Activated CD8-positive, alpha-beta memory T cell treated with anti-CD3 and anti-CD28 coated beads, Interleukin-2, amount 10 ng/mL, durations not matched to agents 7 days and 5 days (primary cell): ENCODE results near the gene TRIM27. TPM values are rescaled to one million over a fixed set of nuclear protein-coding genes. Genes with fewer than 3 reads are reported as not detected.
"Not testable (repeated sequence)": the region's sequence is repeated elsewhere in the genome, so short reads cannot be mapped to it uniquely, and the experiment has no call there.

ENCODE experiments used
- ATAC-seq: fragments of 150-1000 bp; cut with Tn5 transposase; one replicate; pipeline ENCODE4 v1.10.0; 2021; ENCODE audit warnings: moderate library complexity
- CTCF ChIA-PET: fragments of 350-600 bp; sonication (Branson Sonifier 250); formaldehyde crosslinking; loops from one replicate; lab custom pipeline; 2021; ENCODE audit warnings: antibody characterized with exemption; lab: Charles Lee
- DNase-seq: peaks from one replicate; pipeline ENCODE4 v3.0.0-alpha.2; 2020
- H3K27ac Mint-ChIP-seq: one replicate; pipeline ENCODE4 v1.8.0; 2021; ENCODE audit warnings: mild to moderate bottlenecking, mixed read lengths
- H3K27me3 Mint-ChIP-seq: one replicate; pipeline ENCODE4 v1.8.0; 2021; ENCODE audit warnings: mixed read lengths
- H3K36me3 Mint-ChIP-seq: one replicate; pipeline ENCODE4 v1.8.0; 2021; ENCODE audit warnings: mild to moderate bottlenecking, mixed read lengths
- H3K4me1 Mint-ChIP-seq: one replicate; pipeline ENCODE4 v1.8.0; 2021; ENCODE audit warnings: mixed read lengths
- H3K4me3 Mint-ChIP-seq: one replicate; pipeline ENCODE4 v1.8.0; 2021; ENCODE audit warnings: mild to moderate bottlenecking, moderate library complexity, mixed read lengths
- H3K9me3 Mint-ChIP-seq: one replicate; pipeline ENCODE4 v1.8.0; 2022; ENCODE audit warnings: low read depth, mixed read lengths
- total RNA-seq, 2 experiments: library from RNA; stranded (reverse); gene quantifications; one replicate each; pipeline ENCODE4 v1.2.3, GENCODE V29; 2021

The TRIM27 gene
- total RNA-seq, 2 experiments from 2014 or later: 52.5 to 62.9 TPM

DNA sequence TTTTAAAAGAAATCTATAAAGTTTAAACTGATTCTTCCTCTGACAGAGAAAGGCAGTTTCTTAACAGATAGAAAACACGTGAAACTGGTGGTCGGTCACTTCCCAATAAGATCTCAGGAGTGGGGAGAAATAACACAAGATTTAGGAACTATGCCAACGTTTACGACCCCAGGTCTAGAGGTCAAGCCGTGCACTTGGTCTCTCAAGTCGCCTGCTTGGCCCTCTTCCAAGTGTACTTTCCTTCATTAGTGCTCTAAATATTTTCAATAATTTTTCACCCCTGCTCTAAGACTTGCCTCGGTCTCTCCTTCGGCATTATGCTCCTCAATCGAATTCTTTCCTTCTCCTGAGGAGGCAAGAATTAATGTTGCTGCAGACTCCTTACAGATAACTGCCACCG is 61.7 kb downstream of the TRIM27 start:
- no peak overlapping the region for H3K27ac Mint-ChIP-seq
- no peak overlapping the region for H3K4me3 Mint-ChIP-seq
- H3K9me3 Mint-ChIP-seq: peaks cover 5% of the 10 kb centered on the region
- CTCF ChIA-PET: interaction anchor here (2.0 to 5.3 kb wide), 2 partner anchors 23 to 62 kb away, joined by 5 to 48 read pairs; partner anchors contain the start of gene TRIM27
- ATAC-seq (no peak), DNase-seq (no peak)
- peaks cover 42% of the 10 kb centered on the region for H3K4me1 Mint-ChIP-seq
- peaks cover 20% of the 10 kb centered on the region for H3K27me3 Mint-ChIP-seq
- H3K36me3 Mint-ChIP-seq: peaks cover 2% of the 10 kb centered on the region

DNA sequence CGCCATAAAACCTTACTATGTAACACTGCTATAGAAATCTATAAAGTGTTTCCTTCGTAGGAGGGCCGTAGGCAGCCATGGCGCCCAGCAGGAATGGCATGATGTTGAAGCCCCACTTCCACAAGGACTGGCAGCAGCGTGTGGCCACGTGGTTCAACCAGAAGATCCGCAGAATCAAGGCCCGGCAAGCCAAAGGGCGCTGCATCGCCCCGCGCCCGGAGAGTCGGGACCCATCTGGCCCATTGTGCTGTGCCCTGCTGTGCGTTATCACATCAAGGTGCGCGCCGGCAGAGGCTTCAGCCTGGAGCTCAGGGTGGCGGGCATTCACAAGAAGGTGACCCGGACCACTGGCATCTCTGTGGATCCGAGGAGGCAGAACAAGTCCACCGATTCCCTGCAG is 62.4 kb downstream of the TRIM27 start:
- Mint-ChIP-seq H3K27ac (no peak overlapping the region), H3K4me3 (no peak overlapping the region), H3K27me3 (peaks cover 21% of the 10 kb centered on the region), H3K9me3 (peaks cover 5% of the 10 kb centered on the region), H3K4me1 (peaks cover 39% of the 10 kb centered on the region), H3K36me3 (peaks cover 2% of the 10 kb centered on the region)
- DNase-seq (no peak), ATAC-seq (no peak)
- CTCF ChIA-PET: no interaction called here

DNA sequence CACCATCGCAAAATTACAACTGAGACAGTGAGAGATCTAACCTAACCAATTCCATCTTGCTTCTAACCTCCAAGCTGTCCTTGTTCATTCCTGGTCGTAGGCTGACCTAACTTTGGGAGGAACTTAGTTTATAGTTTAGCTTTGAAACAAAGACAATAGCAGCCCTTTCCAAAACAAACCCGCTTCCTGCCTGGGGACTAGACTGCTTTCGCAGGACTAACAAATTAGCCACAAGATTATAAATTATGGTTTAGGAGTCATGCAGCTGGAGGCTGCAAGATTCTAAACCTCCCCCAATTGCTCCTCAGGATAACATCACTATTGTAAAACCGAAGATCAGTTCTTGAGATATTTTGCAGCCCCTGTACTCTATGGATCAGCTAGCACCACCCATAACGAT is 63.2 kb downstream of the TRIM27 start:
- CTCF ChIA-PET: interaction anchor here (0.9 to 1.8 kb wide), 3 partner anchors 12 to 149 kb away, joined by 3 to 13 read pairs (median 4); no protein-coding TSS in a partner anchor
- no peak overlapping the region for H3K27ac Mint-ChIP-seq
- peaks cover 3% of the 10 kb centered on the region for H3K36me3 Mint-ChIP-seq
- ATAC-seq (no peak), DNase-seq (no peak)
- H3K4me1 Mint-ChIP-seq: peaks cover 33% of the 10 kb centered on the region
- H3K27me3 Mint-ChIP-seq: peaks cover 23% of the 10 kb centered on the region
- H3K9me3 Mint-ChIP-seq: peaks cover 4% of the 10 kb centered on the region
- H3K4me3 Mint-ChIP-seq: no peak overlapping the region

DNA sequence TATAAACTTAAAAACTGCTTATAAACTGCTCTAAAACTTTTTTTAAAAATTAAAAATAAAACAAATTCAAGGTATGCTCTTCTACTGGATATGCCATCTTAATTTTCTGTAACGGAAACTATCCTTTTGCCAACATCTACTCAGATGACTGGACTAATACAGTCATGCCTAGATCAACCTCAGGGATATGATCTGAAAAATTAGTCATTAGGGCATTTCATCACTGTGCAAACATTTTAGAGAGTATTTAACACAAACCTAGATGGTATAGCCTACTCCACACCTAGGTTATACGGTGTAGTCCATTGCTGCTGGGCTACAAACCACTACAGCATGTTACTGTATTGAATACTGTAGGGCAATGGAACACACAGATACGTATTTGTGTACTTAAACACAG is 64.8 kb downstream of the TRIM27 start:
- Mint-ChIP-seq H3K27me3 (peaks cover 23% of the 10 kb centered on the region), H3K27ac (no peak overlapping the region), H3K4me3 (no peak overlapping the region), H3K9me3 (peaks cover 3% of the 10 kb centered on the region), H3K4me1 (peaks cover 20% of the 10 kb centered on the region), H3K36me3 (peaks cover 3% of the 10 kb centered on the region)
- ATAC-seq (no peak), DNase-seq (no peak)
- CTCF ChIA-PET: interaction anchor here (4.1 kb wide), 1 partner anchor 22 kb away, joined by 17 read pairs; no protein-coding TSS in a partner anchor

DNA sequence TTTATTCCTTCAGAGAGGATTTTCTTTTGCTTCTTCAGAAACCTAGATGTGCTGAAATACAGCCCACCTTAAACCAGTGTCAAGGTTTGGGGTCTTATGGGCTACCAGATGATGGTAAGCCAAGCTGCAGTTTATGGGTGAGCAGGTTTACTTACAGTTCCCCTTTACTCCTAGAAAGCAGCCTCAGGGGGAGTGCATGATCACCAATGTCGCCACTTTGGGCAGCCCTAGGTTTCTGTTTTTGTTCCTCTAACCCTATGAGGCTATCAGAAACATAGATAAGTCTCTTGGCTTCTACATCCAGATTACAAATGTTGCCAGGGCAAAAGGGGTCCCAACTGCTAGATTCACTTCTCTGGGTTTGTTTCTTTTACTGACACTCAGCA is 67.2 kb downstream of the TRIM27 start:
- no peak overlapping the region for H3K27ac Mint-ChIP-seq
- peaks cover 2% of the 10 kb centered on the region for H3K36me3 Mint-ChIP-seq
- H3K4me3 Mint-ChIP-seq: no peak overlapping the region
- peaks cover 38% of the 10 kb centered on the region for H3K27me3 Mint-ChIP-seq
- H3K4me1 Mint-ChIP-seq: peaks cover 7% of the 10 kb centered on the region
- peaks cover 3% of the 10 kb centered on the region for H3K9me3 Mint-ChIP-seq
- CTCF ChIA-PET: interaction anchor here (4.1 kb wide), 1 partner anchor 19 kb away, joined by 17 read pairs; no protein-coding TSS in a partner anchor
- DNase-seq: no peak
- ATAC-seq: no peak

DNA sequence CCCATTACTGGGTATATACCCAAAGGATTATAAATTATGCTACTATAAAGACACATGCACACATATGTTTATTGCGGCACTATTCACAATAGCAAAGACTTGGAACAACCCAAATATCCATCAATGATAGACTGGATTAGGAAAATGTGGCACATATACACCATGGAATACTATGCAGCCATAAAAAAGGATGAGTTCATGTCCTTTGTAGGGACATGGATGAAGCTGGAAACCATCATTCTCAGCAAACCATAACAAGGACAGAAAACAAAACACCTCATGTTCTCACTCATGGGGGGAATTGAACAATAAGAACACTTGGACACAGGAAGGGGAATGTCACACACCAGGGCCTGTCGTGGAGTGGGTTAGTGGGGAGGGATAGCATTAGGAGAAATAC is 69.4 kb downstream of the TRIM27 start:
- H3K9me3 Mint-ChIP-seq, DNase-seq, H3K4me3 Mint-ChIP-seq, H3K27ac Mint-ChIP-seq, H3K36me3 Mint-ChIP-seq, H3K4me1 Mint-ChIP-seq, ATAC-seq, CTCF ChIA-PET: not testable (repeated sequence)
- H3K27me3 Mint-ChIP-seq: peaks cover 31% of the 10 kb centered on the region

Other genes with a start within 250 kb of the TRIM27 start
- gene ZNF311, start 81.3 kb upstream of the TRIM27 start, total RNA-seq: under 1 TPM; 0.26 to 0.40 TPM
- not detected for gene OR2W1, start 121.2 kb upstream of the TRIM27 start, total RNA-seq
- not detected for gene OR2B3, start 163.3 kb upstream of the TRIM27 start, total RNA-seq
- not detected for gene OR2J1, start 175.5 kb upstream of the TRIM27 start, total RNA-seq
- gene OR2J3, start 184.1 kb upstream of the TRIM27 start, total RNA-seq: not detected
- gene OR2J2, start 246.9 kb upstream of the TRIM27 start, total RNA-seq: not detected